CMK (cell line): ENCODE results near the gene CEP112.
"Not testable (repeated sequence)": the region's sequence is repeated elsewhere in the genome, so short reads cannot be mapped to it uniquely, and the experiment has no call there.

Source experiments
- DNase-seq: peaks from one replicate; pipeline ENCODE4 v3.0.0-alpha.2; 2010; ENCODE audit warnings: low read depth

Gene CEP112

GRCh38 chr17:65820306-65820705, 371.6 kb downstream of the CEP112 start:
- DNase-seq = no peak

GRCh38 chr17:65819810-65820209, 372.1 kb downstream of the CEP112 start:
- no peak for DNase-seq

GRCh38 chr17:65817951-65818350, 374.0 kb downstream of the CEP112 start:
- DNase-seq = no peak

GRCh38 chr17:65814418-65814817, 377.5 kb downstream of the CEP112 start:
- DNase-seq = no peak

- DNase-seq = no peak
These were observed 378.6 kb downstream of the CEP112 start for GRCh38 chr17:65813306-65813705.

GRCh38 chr17:65811043-65811442, 380.9 kb downstream of the CEP112 start:
- DNase-seq = no peak

GRCh38 chr17:65809366-65809765, 382.6 kb downstream of the CEP112 start:
- DNase-seq = no peak

GRCh38 chr17:65808566-65808965, 383.4 kb downstream of the CEP112 start:
- DNase-seq = not testable (repeated sequence)

GRCh38 chr17:65807361-65807760, 384.6 kb downstream of the CEP112 start:
- DNase-seq = no peak

GRCh38 chr17:65801513-65801912, 390.4 kb downstream of the CEP112 start:
- DNase-seq = no peak

GRCh38 chr17:65800655-65801054, 391.3 kb downstream of the CEP112 start:
- no peak for DNase-seq

GRCh38 chr17:65799869-65800268, 392.1 kb downstream of the CEP112 start:
- DNase-seq = no peak

- no peak for DNase-seq
These were observed 392.5 kb downstream of the CEP112 start for GRCh38 chr17:65799454-65799853.

- no peak for DNase-seq
These were observed 394.1 kb downstream of the CEP112 start for GRCh38 chr17:65797809-65798208.

- DNase-seq = no peak
These were observed 394.8 kb downstream of the CEP112 start for GRCh38 chr17:65797101-65797500.

GRCh38 chr17:65794572-65794971, 397.4 kb downstream of the CEP112 start:
- no peak for DNase-seq

- no peak for DNase-seq
These were observed 401.7 kb downstream of the CEP112 start for GRCh38 chr17:65790241-65790640.

GRCh38 chr17:65787503-65787902, 404.4 kb downstream of the CEP112 start:
- DNase-seq = no peak

GRCh38 chr17:65786479-65786878, 405.5 kb downstream of the CEP112 start:
- no peak for DNase-seq

GRCh38 chr17:65785109-65785508, 406.8 kb downstream of the CEP112 start:
- DNase-seq = no peak

GRCh38 chr17:65783845-65784334, 408.0 kb downstream of the CEP112 start:
- no peak for DNase-seq

- DNase-seq = not testable (repeated sequence)
These were observed 409.7 kb downstream of the CEP112 start for GRCh38 chr17:65782104-65782706.

- no peak for DNase-seq
These were observed 411.8 kb downstream of the CEP112 start for GRCh38 chr17:65780111-65780510.

GRCh38 chr17:65776890-65777289, 415.0 kb downstream of the CEP112 start:
- DNase-seq = no peak
